HG03025 (cell line): ENCODE data around the gene ASH1L.
"Not testable (repeated sequence)": the region's sequence is repeated elsewhere in the genome, so short reads cannot be mapped to it uniquely, and the experiment has no call there.

Experiments
- ATAC-seq: cut with Tn5 transposase; IDR thresholded peaks from one replicate; pipeline ENCODE4 v1.9.1; 2021; ENCODE audit warnings: mild to moderate bottlenecking, moderate library complexity; ENCODE audit not compliant: unreplicated experiment, low FRiP score

The ASH1L gene

GRCh38 chr1:155562581-155563376, at the start of gene ASH1L:
TSS of gene ASH1L (minus strand) at chr1:155562803. CDS start at chr1:155521519, 41,284 bp downstream.
- peak; percentile 59 for ATAC-seq

DNA sequence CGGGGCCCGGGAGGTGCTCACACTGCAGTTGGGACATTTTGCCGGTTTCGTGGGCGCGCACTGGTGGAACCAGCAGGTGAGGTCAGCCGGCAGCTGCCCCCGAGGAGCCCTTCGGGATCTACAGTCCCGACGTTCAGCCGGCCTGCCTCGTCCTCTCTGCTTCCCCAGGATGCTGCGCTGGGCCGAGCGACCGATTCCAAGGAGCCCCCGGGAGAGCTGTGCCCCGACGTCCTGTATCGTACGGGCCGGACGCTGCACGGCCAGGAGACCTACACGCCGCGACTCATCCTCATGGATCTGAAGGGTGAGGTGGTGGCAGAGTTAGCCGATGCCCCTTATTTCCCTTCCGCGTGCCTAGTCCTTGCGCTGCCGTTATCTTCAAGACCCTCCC, 47.6 kb upstream of the ASH1L start:
- ATAC-seq: not testable (repeated sequence)

DNA sequence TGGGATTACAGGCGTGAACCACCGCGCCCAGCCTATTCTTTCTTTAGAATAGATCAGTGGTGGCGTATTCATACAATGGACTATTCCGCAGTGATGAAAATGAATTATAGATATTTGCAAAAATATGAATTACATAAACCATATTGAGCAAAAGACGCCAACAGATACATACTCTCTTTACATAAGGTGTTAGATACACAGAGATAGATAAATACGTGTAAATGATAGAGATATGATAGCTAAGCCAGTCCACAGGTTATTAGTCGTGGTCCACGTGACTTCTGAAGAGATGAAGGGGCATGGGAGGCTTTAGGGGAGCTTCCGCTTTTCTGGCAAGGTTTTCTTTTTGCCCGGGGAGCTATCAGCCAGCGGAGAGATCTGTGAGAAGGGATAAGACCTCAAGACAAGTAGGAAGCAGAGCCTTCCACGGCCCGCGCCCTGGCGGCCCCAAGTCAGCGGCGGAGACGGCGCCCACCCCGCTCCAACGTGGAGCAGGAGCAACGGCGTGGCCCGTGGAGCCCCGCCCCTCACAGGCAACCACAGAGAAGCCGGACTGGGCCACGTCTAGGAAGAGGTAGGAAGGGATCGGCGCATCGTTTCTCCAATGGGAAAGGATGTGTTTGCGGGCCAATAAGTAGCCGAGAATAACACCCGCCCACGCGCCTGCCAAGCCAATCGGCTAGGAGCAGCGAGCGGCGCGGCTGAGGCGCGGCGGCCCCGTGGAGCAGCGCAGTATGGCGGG, 47.1 kb upstream of the ASH1L start, which contains the start of gene MSTO1:
Gene MSTO1, plus strand, starts transcription at position 704 of the 742 bp plus-strand sequence. Its CDS starts 31 bp downstream, at position 735.
- peak; percentile 81 for ATAC-seq

DNA sequence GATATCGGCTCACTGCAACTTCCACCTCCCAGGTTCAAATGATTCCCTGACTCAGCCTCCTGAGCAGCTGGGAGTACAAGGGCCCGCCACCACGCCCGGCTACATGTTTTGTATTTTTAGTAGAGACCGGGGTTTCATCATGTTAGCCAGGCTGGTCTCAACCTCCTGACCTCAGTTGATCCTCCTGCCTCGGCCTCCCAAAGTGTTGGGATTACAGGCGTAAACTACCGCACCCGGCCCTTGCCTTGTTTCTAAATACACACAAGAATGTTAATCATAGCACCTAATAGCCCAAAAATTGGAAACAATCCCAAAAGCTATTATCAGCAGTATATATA, 46.3 kb upstream of the ASH1L start:
- no peak for ATAC-seq

- ATAC-seq: no peak
Measured at GRCh38 chr1:155607708-155608107, 45.1 kb upstream of the ASH1L start.

DNA sequence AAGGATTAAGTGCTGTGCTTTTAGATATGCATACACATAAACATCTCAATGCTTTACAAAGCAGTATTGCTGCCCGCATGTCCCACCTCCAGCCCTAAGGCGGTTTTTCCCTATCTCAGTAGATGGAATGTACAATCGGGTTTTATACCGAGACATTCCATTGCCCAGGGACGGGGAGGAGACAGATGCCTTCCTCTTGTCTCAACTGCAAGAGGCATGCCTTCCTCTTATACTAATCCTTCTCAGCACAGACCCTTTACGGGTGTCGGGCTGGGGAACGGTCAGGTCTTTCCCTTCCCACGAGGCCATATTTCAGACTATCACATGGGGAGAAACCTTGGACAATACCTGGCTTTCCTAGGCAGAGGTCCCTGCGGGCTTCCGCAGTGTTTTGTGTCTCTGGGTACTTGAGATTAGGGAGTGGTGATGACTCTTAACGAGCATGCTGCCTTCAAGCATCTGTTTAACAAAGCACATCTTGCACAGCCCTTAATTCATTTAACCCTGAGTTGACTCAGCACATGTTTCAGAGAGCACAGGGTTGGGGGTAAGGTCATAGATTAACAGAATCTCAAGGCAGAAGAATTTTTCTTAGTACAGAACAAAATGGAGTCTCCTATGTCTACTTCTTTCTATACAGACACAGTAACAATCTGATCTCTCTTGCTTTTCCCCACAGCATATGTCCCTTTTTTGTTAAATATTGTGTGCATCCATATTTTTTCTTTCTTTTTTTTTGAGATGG, 37.4 kb upstream of the ASH1L start:
- ATAC-seq: not testable (repeated sequence)

GRCh38 chr1:155598842-155599331, 36.3 kb upstream of the ASH1L start:
- no peak for ATAC-seq

DNA sequence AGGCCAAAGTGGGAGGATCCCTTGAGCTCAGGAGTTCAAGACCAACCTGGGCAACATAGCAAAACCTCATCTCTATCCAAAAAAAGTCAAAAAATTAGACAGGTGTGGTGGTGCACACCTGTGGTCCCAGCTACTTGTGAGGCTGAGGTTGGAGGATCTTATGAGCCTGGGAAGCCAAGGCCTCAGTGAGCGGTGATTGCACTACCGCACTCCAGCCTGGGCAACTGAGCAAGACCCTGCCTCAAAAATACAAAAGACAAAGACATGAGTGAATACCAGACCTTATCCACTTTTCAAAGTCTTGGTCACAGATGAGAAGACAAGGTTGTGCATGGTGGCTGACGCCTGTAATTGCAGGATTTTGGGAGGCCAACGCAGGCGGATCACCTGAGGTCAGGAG, 34.3 kb upstream of the ASH1L start:
- ATAC-seq: no peak

- not testable (repeated sequence) for ATAC-seq
Measured at GRCh38 chr1:155595877-155596474, 33.4 kb upstream of the ASH1L start.

- no peak for ATAC-seq
Measured at GRCh38 chr1:155591770-155592169, 29.2 kb upstream of the ASH1L start.

GRCh38 chr1:155590516-155591247, 28.1 kb upstream of the ASH1L start:
- ATAC-seq: not testable (repeated sequence)

DNA sequence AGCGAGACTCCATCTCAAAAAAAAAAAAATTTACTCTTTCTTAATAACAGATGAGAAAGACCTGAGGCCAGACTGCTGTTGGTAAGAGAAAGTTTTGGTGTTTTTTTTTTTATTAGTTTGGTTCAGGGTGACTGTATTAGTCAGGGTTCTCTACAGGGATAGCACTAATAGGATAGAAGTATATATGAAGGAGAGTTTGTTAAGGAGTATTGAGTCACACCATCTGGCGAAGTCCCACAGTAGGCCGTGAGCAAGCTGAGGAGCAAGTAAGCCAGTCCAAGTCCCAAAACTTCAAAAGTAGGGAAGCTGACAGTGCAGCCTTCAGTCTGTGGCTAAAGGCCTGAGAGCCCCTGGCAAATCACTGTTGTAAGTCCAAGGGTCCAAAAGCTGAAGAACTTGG, 26.7 kb upstream of the ASH1L start:
- ATAC-seq: not testable (repeated sequence)

DNA sequence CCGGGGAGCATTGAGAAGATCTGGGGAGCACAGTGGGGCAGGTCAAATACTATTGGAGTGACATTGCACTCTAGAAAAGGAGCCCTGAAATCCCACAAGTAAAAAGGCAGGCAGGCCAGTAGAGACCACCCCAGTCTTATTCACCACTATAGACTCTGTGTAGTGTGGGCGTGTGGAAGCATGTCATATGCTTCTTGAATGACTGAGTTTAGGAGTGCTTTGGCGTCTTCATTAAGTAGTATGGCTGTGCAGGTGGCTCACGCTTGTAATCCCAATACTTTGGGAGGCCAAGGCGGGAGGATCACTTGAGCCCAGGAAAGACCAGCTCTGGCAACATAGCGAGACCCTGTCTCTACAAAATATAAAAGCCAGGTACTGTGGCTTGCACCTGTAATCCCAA, 21.2 kb upstream of the ASH1L start:
- ATAC-seq: not testable (repeated sequence)

GRCh38 chr1:155575608-155576007, 13.0 kb upstream of the ASH1L start:
- ATAC-seq: not testable (repeated sequence)

GRCh38 chr1:155574077-155574476, 11.5 kb upstream of the ASH1L start:
- ATAC-seq: no peak

GRCh38 chr1:155570593-155570990, 8.0 kb upstream of the ASH1L start:
- ATAC-seq: no peak

DNA sequence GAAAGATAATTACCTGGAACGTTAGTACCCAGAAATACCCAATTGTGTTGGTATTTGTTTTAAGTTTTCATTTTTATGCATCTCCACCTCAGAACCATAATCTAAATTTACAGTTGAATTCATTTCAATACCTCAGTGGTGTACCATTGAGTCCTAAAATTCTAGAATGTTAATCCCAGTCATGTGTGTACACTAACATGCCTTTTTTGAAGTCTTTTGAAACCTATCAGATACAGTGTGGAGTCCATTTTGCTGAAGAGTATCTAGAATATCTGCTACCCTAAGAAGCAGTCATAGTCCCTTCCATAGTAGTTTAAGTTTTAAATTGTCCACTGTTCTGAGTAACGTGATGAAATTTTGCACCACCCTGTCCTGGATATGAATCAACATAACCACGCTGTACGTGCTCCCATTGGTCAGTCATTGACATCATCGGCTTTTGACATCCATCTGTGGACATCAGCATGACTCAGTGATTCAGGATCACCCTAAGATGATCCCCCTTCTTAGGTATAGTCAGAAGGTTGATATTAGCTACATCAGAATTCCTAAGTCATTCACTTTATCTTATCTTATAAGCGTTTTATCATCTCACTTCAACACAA, 7.5 kb upstream of the ASH1L start:
- ATAC-seq: no peak

GRCh38 chr1:155563377-155564022, 897 bp upstream of the ASH1L start:
- ATAC-seq: not testable (repeated sequence)
